Lung (tissue), 12 donors: ENCODE results near the gene TPRN. TPM values are rescaled to one million over a fixed set of nuclear protein-coding genes. Genes with fewer than 3 reads are reported as not detected.

ENCODE experiments used
- ATAC-seq: fragments of 200-7000 bp; cut with Tn5 transposase; one replicate; pipeline ENCODE4 v1.9.1; 2020; ENCODE audit warnings: moderate number of reproducible peaks; ENCODE audit not compliant: insufficient read depth, low FRiP score
- DNase-seq, 3 donors: peaks; one replicate each; pipeline ENCODE4 v3.0.0-alpha.2; 2013 to 2017
- H3K27ac ChIP-seq, 2 donors: one replicate each; pipeline ENCODE4 v1.5.1; 2013; ENCODE audit warnings: mild to moderate bottlenecking in 2 of 2, moderate library complexity in 2 of 2, control low read depth in 1 of 2, inconsistent platforms in 1 of 2, low read depth in 1 of 2, low read length in 1 of 2
- H3K27me3 ChIP-seq, 3 donors: one replicate each; pipeline ENCODE4 v1.5.1; 2013; ENCODE audit warnings: low read length in 2 of 3; ENCODE audit not compliant: control insufficient read depth in 3 of 3, insufficient read depth in 3 of 3
- H3K36me3 ChIP-seq, 4 donors: one replicate each; pipeline ENCODE4 v1.5.1; 2013; ENCODE audit warnings: low read length in 4 of 4, mild to moderate bottlenecking in 1 of 4, moderate library complexity in 1 of 4; ENCODE audit not compliant: control insufficient read depth in 4 of 4, insufficient read depth in 4 of 4
- H3K4me1 ChIP-seq, 5 donors: one replicate each; pipeline ENCODE4 v1.5.1; 2013; ENCODE audit warnings: low read length in 5 of 5, mild to moderate bottlenecking in 2 of 5, moderate library complexity in 1 of 5; ENCODE audit not compliant: control insufficient read depth in 5 of 5, insufficient read depth in 5 of 5
- H3K4me3 ChIP-seq: one replicate; pipeline ENCODE4 v1.5.1; 2013; ENCODE audit warnings: mild to moderate bottlenecking, control low read depth, moderate library complexity
- H3K9ac ChIP-seq, 2 donors: one replicate each; pipeline ENCODE4 v1.5.1; 2013; ENCODE audit warnings: low read length in 2 of 2, control low read depth in 1 of 2; ENCODE audit not compliant: insufficient read depth in 1 of 2
- H3K9me3 ChIP-seq, 4 donors: one replicate each; pipeline ENCODE4 v1.5.1; 2013; ENCODE audit warnings: low read length in 3 of 4, mild to moderate bottlenecking in 1 of 4, moderate library complexity in 1 of 4; ENCODE audit not compliant: control insufficient read depth in 4 of 4, insufficient read depth in 3 of 4
- WGBS, 2 donors: extraction: QIAGEN DNeasy Blood & Tissue Kit; methylation state at CpG; one replicate each; pipeline ENCODE4 v1.1.7; 2013; 5-methylcytosine and 5-hydroxymethylcytosine counted together
- polyA plus RNA-seq, 2 donors: library from polyadenylated mRNA; stranded (reverse); fragments of 200-250 nt; gene quantifications; one replicate each; pipeline ENCODE4 v1.2.1, GENCODE V29; 2013
- total RNA-seq, 2 donors: library from RNA; depleted of rRNA in 1 of 2; stranded (reverse); fragments of >200 nt in 1 of 2; gene quantifications; one replicate each; pipeline ENCODE4 v1.2.1, GENCODE V29; 2014 to 2021
- TF ChIP-seq, protein P1 (sequence below): IDR thresholded peaks from 2 replicates; pipeline ENCODE4 v1.5.1; 2012; ENCODE audit warnings: mild to moderate bottlenecking; ENCODE audit errors: control extremely low read depth, extremely low read depth
- donor health status: control.
- donor health status: control.
- donor health status: Bipolar disorder and iron deficiency.
- donor health status: healthy.
- donor health status: DM: yes; HTN: yes; CAD: no.

Gene TPRN
- total and polyA plus RNA-seq, 4 donors, result 8.9 to 30.6 (median 15.5) TPM

DNA sequence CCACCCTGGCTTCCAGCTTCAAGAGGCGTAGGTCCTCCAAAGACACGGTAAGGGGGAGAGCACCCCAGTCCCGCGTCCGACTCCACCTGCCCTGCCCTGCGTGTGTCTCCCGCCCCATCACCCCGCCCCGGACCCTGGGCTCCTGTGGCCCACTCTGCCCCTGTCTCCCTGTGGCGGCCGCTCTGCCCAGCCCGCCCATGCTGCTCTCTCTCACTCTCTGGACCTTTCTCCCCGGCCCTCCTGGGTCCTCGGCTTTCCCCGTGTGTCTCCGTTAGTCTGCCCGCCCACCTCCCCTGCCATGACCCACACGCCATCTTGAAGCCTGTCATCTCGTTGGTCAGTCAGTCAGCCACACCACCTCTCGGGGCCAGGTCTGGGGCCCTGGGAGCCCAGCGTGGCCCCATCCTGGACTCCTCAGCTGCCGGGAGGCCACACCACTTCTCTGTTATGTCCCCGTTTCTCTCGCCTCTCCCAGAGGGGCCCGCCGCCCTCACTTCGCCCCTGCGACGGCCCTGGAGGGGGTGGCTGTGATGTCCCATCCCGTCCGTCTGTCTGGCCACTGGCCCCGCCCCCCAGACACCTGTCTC is 35.2 kb downstream of the TPRN start:
- Histone ChIP-seq H3K4me1 (peaks cover 0 to 18% (median 0%) of the 10 kb centered on the region in 5 donors), H3K9ac (no peak overlapping the region), H3K27ac (no peak overlapping the region), H3K9me3 (no peaks in the 10 kb centered on the region), H3K4me3 (no peak overlapping the region), H3K27me3 (peaks cover 9 to 55% (median 26%) of the 10 kb centered on the region in 3 donors), H3K36me3 (no peaks in the 10 kb centered on the region)
- DNase-seq (no peak), ATAC-seq (no peak)
- TF ChIP-seq, protein P1, sequence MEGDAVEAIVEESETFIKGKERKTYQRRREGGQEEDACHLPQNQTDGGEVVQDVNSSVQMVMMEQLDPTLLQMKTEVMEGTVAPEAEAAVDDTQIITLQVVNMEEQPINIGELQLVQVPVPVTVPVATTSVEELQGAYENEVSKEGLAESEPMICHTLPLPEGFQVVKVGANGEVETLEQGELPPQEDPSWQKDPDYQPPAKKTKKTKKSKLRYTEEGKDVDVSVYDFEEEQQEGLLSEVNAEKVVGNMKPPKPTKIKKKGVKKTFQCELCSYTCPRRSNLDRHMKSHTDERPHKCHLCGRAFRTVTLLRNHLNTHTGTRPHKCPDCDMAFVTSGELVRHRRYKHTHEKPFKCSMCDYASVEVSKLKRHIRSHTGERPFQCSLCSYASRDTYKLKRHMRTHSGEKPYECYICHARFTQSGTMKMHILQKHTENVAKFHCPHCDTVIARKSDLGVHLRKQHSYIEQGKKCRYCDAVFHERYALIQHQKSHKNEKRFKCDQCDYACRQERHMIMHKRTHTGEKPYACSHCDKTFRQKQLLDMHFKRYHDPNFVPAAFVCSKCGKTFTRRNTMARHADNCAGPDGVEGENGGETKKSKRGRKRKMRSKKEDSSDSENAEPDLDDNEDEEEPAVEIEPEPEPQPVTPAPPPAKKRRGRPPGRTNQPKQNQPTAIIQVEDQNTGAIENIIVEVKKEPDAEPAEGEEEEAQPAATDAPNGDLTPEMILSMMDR, result no peak
- 77 to 86% methylated on average over 30 to 32 of the region's 32 CpGs for WGBS, 2 donors

DNA sequence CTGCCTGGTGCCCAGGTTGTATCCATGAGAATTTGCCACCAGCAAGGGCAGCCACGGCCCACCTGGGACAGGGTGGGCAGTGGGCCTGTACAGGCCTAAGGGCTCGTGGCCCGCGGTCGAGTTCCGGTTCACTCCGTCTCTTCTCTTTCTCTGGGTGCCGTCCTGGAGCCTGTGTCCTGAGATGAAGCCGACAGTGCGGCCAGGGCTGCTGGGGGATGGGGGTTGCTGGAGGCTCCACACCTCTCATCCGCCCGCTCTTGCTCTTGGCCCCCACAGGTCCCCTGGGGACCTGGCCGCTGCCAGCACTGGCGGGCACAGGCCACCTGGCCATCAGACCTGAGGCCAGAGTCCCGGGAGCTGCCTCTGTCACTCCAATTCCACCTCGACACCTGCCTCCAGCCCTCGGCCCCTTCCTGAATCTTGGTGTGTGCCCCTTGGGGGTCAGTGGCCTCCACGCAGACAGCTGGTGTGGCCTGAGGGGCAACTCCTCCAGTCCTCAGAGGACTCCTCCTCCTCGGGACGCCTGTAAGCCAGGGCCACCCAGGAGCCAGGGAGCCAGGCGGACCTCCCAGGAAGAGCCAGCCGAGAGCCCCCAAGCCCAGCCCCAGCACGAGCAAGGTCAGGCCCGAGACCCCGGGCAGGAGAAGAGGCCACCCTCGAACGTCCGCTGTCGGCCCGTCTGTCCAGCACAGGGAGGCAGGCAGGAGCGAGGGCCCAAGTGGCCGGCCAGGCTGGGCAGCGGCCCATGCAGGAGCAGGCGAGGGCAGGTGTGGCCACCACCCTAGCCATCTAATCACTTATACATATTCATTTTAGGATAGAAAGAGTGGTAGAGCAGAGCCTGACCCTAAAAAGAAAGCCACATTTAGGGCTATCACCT is 35.9 kb downstream of the TPRN start:
- Histone ChIP-seq H3K27me3 (peaks cover 12 to 59% (median 25%) of the 10 kb centered on the region in 3 donors), H3K9me3 (no peaks in the 10 kb centered on the region), H3K27ac (no peak overlapping the region), H3K9ac (no peak overlapping the region), H3K4me1 (peaks cover 0 to 16% (median 0%) of the 10 kb centered on the region in 5 donors), H3K4me3 (no peak overlapping the region), H3K36me3 (no peaks in the 10 kb centered on the region)
- 63 to 81% methylated on average over 32 to 34 of the region's 34 CpGs for WGBS, 2 donors
- TF ChIP-seq, protein P1, result no peak
- DNase-seq (no peak), ATAC-seq (no peak)

DNA sequence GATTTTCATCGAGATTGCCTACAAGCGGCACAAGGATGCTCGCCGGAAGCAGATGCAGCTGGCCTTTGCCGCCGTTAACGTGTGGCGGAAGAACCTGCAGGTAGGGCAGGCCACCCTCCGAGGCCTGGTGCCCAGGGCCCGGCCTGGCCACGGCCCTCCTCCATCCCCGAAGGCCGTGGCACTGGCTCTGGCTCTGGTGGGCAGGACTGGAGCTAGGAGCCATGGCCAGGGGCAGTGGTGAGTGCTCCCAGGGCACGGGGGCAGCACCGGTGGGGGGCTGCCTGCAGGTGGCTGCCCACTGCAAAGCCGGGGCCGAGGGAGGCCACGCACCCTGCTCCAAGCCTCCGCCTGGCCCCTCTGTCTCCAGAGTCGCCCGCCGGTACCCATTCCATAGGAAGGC is 36.7 kb downstream of the TPRN start:
- no peak overlapping the region for H3K4me3 ChIP-seq
- H3K4me1 ChIP-seq, result peaks cover 0 to 8% (median 0%) of the 10 kb centered on the region in 5 donors
- TF ChIP-seq, protein P1, result no peak
- H3K27ac ChIP-seq, result no peak overlapping the region
- no peaks in the 10 kb centered on the region for H3K36me3 ChIP-seq
- H3K9me3 ChIP-seq, result no peaks in the 10 kb centered on the region
- DNase-seq (no peak), ATAC-seq (no peak)
- WGBS, 2 donors, result 82 to 85% methylated on average over 21 to 22 of the region's 22 CpGs
- H3K9ac ChIP-seq, result no peak overlapping the region
- peaks cover 12 to 67% (median 29%) of the 10 kb centered on the region in 3 donors for H3K27me3 ChIP-seq
